H9 (cell line): ENCODE data around the gene ADAM8. TPM values are rescaled to one million over a fixed set of nuclear protein-coding genes. Genes with fewer than 3 reads are reported as not detected.

ENCODE experiments used
- DNase-seq: peaks from one replicate; pipeline ENCODE4 v3.0.0-alpha.2; 2017
- H2AFZ ChIP-seq: one replicate; pipeline ENCODE4 v1.6.1; 2013; ENCODE audit warnings: mild to moderate bottlenecking, low read length, control low read depth, moderate library complexity
- H2AK5ac ChIP-seq: 2 replicates; pipeline ENCODE4 v1.6.1; 2013; ENCODE audit warnings: low read length, control low read depth, mixed read lengths; ENCODE audit not compliant: insufficient read length
- H2BK120ac ChIP-seq: one replicate; pipeline ENCODE4 v1.6.1; 2013; ENCODE audit warnings: low read depth, mild to moderate bottlenecking, low read length, control low read depth, inconsistent platforms; ENCODE audit not compliant: poor library complexity, severe bottlenecking
- H2BK12ac ChIP-seq: 2 replicates; pipeline ENCODE4 v1.6.1; 2013; ENCODE audit warnings: low read length, control low read depth, mixed read lengths, low read depth; ENCODE audit not compliant: insufficient read length
- H2BK15ac ChIP-seq: 2 replicates; pipeline ENCODE4 v1.6.1; 2013; ENCODE audit warnings: low read depth, low read length, control low read depth
- H2BK20ac ChIP-seq: one replicate; pipeline ENCODE4 v1.6.1; 2013; ENCODE audit warnings: low read depth, mild to moderate bottlenecking, low read length, control low read depth, inconsistent platforms; ENCODE audit not compliant: poor library complexity, severe bottlenecking
- H2BK5ac ChIP-seq: 2 replicates; pipeline ENCODE4 v1.6.1; 2013; ENCODE audit warnings: low read length, control low read depth, mixed read lengths; ENCODE audit not compliant: insufficient read length
- H3K14ac ChIP-seq: 2 replicates; pipeline ENCODE4 v1.6.1; 2013; ENCODE audit warnings: low read length, control low read depth; ENCODE audit not compliant: insufficient read depth
- H3K18ac ChIP-seq: 2 replicates; pipeline ENCODE4 v1.6.1; 2013; ENCODE audit warnings: low read depth, mild to moderate bottlenecking, mixed read lengths, low read length, control low read depth; ENCODE audit not compliant: insufficient read length
- H3K23ac ChIP-seq: 2 replicates; pipeline ENCODE4 v1.6.1; 2013; ENCODE audit warnings: low read length, control low read depth, mixed read lengths, low read depth; ENCODE audit not compliant: insufficient read length
- H3K23me2 ChIP-seq: 2 replicates; pipeline ENCODE4 v1.6.1; 2013; ENCODE audit warnings: low read depth, mild to moderate bottlenecking, mixed read lengths, low read length, control low read depth; ENCODE audit not compliant: insufficient read length, poor library complexity, severe bottlenecking
- H3K27ac ChIP-seq: 2 replicates; pipeline ENCODE4 v1.5.1; 2013; ENCODE audit warnings: low read length, control low read depth, mixed read lengths, low read depth; ENCODE audit not compliant: insufficient read length
- H3K27me3 ChIP-seq: 2 replicates; pipeline ENCODE4 v1.6.1; 2013; ENCODE audit warnings: low read length, control low read depth, inconsistent platforms; ENCODE audit not compliant: insufficient read depth
- H3K4ac ChIP-seq: 2 replicates; pipeline ENCODE4 v1.6.1; 2013; ENCODE audit warnings: low read depth, mild to moderate bottlenecking, control low read depth, inconsistent platforms, low read length, moderate library complexity
- H3K4me1 ChIP-seq: 2 replicates; pipeline ENCODE4 v1.6.1; 2013; ENCODE audit warnings: low read length, control low read depth, inconsistent platforms; ENCODE audit not compliant: insufficient read depth
- H3K4me2 ChIP-seq: 2 replicates; pipeline ENCODE4 v1.6.1; 2013; ENCODE audit warnings: low read length, control low read depth, mixed read lengths; ENCODE audit not compliant: insufficient read length, insufficient read depth
- H3K56ac ChIP-seq: 2 replicates; pipeline ENCODE4 v1.6.1; 2013; ENCODE audit warnings: low read depth, mild to moderate bottlenecking, mixed read lengths, low read length, control low read depth; ENCODE audit not compliant: insufficient read length
- H3K79me1 ChIP-seq: 2 replicates; pipeline ENCODE4 v1.6.1; 2013; ENCODE audit warnings: low read depth, mild to moderate bottlenecking, moderate library complexity, low read length, control low read depth, inconsistent platforms; ENCODE audit not compliant: insufficient read depth, poor library complexity, severe bottlenecking
- H3K79me2 ChIP-seq: 2 replicates; pipeline ENCODE4 v1.6.1; 2013; ENCODE audit warnings: low read length, control low read depth, inconsistent platforms; ENCODE audit not compliant: insufficient read depth
- H3K9ac ChIP-seq: 2 replicates; pipeline ENCODE4 v1.6.1; 2013; ENCODE audit warnings: low read length, control low read depth, mixed read lengths; ENCODE audit not compliant: insufficient read length; ENCODE audit errors: extremely low read depth
- H3K9me3 ChIP-seq: one replicate; pipeline ENCODE4 v1.6.1; 2013; ENCODE audit warnings: low read depth, low read length, inconsistent platforms; ENCODE audit not compliant: control insufficient read depth
- H3T11ph ChIP-seq: one replicate; pipeline ENCODE4 v1.6.1; 2013; ENCODE audit warnings: mild to moderate bottlenecking, low read length, control low read depth, inconsistent platforms
- H4K20me1 ChIP-seq: one replicate; pipeline ENCODE4 v1.6.1; 2013; ENCODE audit not compliant: control insufficient read depth, insufficient read length, insufficient read depth
- H4K5ac ChIP-seq: 2 replicates; pipeline ENCODE4 v1.6.1; 2013; ENCODE audit warnings: low read depth, mild to moderate bottlenecking, mixed read lengths, low read length, control low read depth; ENCODE audit not compliant: insufficient read length
- H4K8ac ChIP-seq: replicated peaks from 2 replicates; pipeline ENCODE4 v1.6.1; 2013; ENCODE audit warnings: low read length, control low read depth, mixed read lengths, low read depth; ENCODE audit not compliant: insufficient read length
- H4K91ac ChIP-seq: 2 replicates; pipeline ENCODE4 v1.6.1; 2013; ENCODE audit warnings: low read depth, mild to moderate bottlenecking, moderate library complexity, mixed read lengths, low read length, control low read depth; ENCODE audit not compliant: insufficient read length
- H3K27ac Mint-ChIP-seq, 3 experiments: 2 replicates in 2 of 3; 3 replicates in 1 of 3; pipeline ENCODE4 v1.8.0; 2020 to 2021; ENCODE audit warnings: mixed read lengths in 3 of 3, mild to moderate bottlenecking in 1 of 3, moderate library complexity in 1 of 3
- H3K27me3 Mint-ChIP-seq: 2 replicates; pipeline ENCODE4 v1.8.0; 2021; ENCODE audit warnings: low read depth, mild to moderate bottlenecking, moderate library complexity, mixed read lengths
- H3K36me3 Mint-ChIP-seq, 3 experiments: 2 replicates in 2 of 3; 3 replicates in 1 of 3; pipeline ENCODE4 v1.8.0; 2020 to 2021; ENCODE audit warnings: low read depth in 3 of 3, mixed read lengths in 3 of 3; ENCODE audit not compliant: insufficient read depth in 1 of 3
- H3K4me1 Mint-ChIP-seq, 2 experiments: 2 replicates each; pipeline ENCODE4 v1.8.0; 2020; ENCODE audit warnings: mixed read lengths in 2 of 2
- H3K4me3 Mint-ChIP-seq, 2 experiments: 2 replicates in 1 of 2; 3 replicates in 1 of 2; pipeline ENCODE4 v1.8.0; 2020 to 2021; ENCODE audit warnings: mild to moderate bottlenecking in 2 of 2, mixed read lengths in 2 of 2, moderate library complexity in 1 of 2
- H3K9me3 Mint-ChIP-seq, 2 experiments: 2 replicates in 1 of 2; 3 replicates in 1 of 2; pipeline ENCODE4 v1.8.0; 2020; ENCODE audit warnings: mild to moderate bottlenecking in 2 of 2, mixed read lengths in 2 of 2, moderate library complexity in 1 of 2
- CTCF ChIP-seq: fragments of 200-600 bp; sonication (generic); conservative IDR thresholded peaks from 3 replicates; pipeline ENCODE4 v1.8.0; 2021; ENCODE audit warnings: antibody characterized with exemption, mild to moderate bottlenecking
- WGBS: extraction: QIAGEN DNeasy Blood & Tissue Kit; methylation state at CpG from one replicate; pipeline ENCODE4 v1.1.7; 2013; ENCODE audit warnings: missing lambda C conversion rate, low lambda C conversion rate, mixed read lengths; ENCODE audit not compliant: insufficient read length; ENCODE audit errors: extremely low coverage; 5-methylcytosine and 5-hydroxymethylcytosine counted together
- total RNA-seq: library from RNA; stranded (reverse); gene quantifications from 2 replicates; pipeline ENCODE4 v1.2.1, GENCODE V29; 2021

Gene ADAM8
- total RNA-seq, 1 experiment from 2014 or later, result 5.4 TPM

- H3K36me3 Mint-ChIP-seq, result peaks cover 0 to 20% (median 0%) of the 10 kb centered on the region in 3 experiments; a peak in 3 of 7 replicates
- Histone ChIP-seq H3K9me3 (no peaks in the 10 kb centered on the region), H3T11ph (no peak overlapping the region), H3K23ac (no peak overlapping the region), H3K4me2 (no peak overlapping the region), H3K27me3 (peaks cover 14% of the 10 kb centered on the region; the same call in 1 of the 2 replicates), H2BK12ac (no peak overlapping the region), H3K14ac (no peak overlapping the region), H4K8ac (no peak overlapping the region), H4K5ac (no peak overlapping the region), H2BK5ac (no peak overlapping the region), H3K23me2 (peaks cover 14% of the 10 kb centered on the region), H3K4ac (no peak overlapping the region), H3K9ac (no peak overlapping the region), H4K91ac (no peak overlapping the region), H3K27ac (no peak overlapping the region), H3K4me1 (no peaks in the 10 kb centered on the region), H4K20me1 (no peaks in the 10 kb centered on the region), H3K18ac (no peak overlapping the region), H2BK20ac (no peak overlapping the region), H2BK120ac (no peak overlapping the region), H3K79me1 (no peaks in the 10 kb centered on the region), H3K56ac (no peak overlapping the region), H3K79me2 (no peaks in the 10 kb centered on the region), H2AK5ac (no peak overlapping the region), H2BK15ac (no peak overlapping the region), H2AFZ (no peak overlapping the region)
- H3K27me3 Mint-ChIP-seq, result peaks cover 42% of the 10 kb centered on the region
- no peaks in the 10 kb centered on the region; a peak in 1 of 5 replicates for H3K9me3 Mint-ChIP-seq
- H3K27ac Mint-ChIP-seq, result no peak overlapping the region
- no CpG with 5 or more reads among the region's 15 CpGs for WGBS
- peaks cover 11 to 25% of the 10 kb centered on the region in 2 experiments for H3K4me1 Mint-ChIP-seq
- no peak for DNase-seq
- no peak for TF ChIP-seq CTCF
- no peak overlapping the region for H3K4me3 Mint-ChIP-seq
These were observed 36.7 kb downstream of the ADAM8 start for GRCh38 chr10:133239990-133240389.
